ENCODE measurements around the gene COQ4. TPM values are rescaled to one million over a fixed set of nuclear protein-coding genes. Genes with fewer than 3 reads are reported as not detected.

Gene COQ4
- total and polyA plus RNA-seq, 2 experiments from 2014 or later = 35.3 to 37.0 TPM

DNA sequence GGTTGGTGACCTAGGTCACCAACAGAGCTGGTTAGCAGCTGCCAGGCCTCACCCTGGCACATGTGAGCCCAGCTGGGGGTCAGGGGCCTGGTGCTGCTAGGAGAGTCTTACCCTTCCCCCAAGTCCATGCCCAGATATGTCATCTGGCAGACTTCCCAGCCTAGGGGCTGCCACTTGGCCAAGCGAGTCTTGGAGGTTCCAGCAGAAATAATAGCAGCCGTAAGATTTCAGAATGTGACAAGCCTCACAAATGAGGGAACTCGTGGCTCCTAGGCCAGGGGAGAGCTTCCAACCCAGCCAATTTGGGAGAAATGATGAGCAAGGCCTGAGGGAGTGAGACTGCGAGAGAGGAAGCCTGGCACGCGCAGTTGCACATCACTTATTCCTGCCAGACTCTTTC is 59.6 kb downstream of the COQ4 start:
- H3K27me3 ChIP-seq (ENCODE audit: insufficient read depth) = peaks cover 64% of the 10 kb centered on the region
- H3K4me3 ChIP-seq = peak overlapping the region; percentile 46
- H4K20me1 ChIP-seq (replicated peaks; ENCODE audit: insufficient read depth) = peaks cover 13% of the 10 kb centered on the region
- H3K4me3 Mint-ChIP-seq = peak overlapping the region; percentile 61
- no peaks in the 10 kb centered on the region for H3K9me2 ChIP-seq (ENCODE audit: insufficient read depth)
- H3K36me3 ChIP-seq (ENCODE audit: insufficient read depth) = peaks cover 6% of the 10 kb centered on the region; the same call in 1 of the 2 replicates
- H3K79me2 ChIP-seq (replicated peaks; ENCODE audit: insufficient read depth) = peaks cover 13% of the 10 kb centered on the region; the same call in 1 of the 2 replicates
- H3K4me2 ChIP-seq = peak overlapping the region; percentile 77
- TF ChIP-seq CTCF (conservative IDR thresholded peaks at IDR 0.05; ENCODE audit: low read depth in 2 of 2) (no peak), POLR2AphosphoS5 (IDR thresholded peaks at IDR 0.05; ENCODE audit: low read depth) (no peak), JUNB (IDR thresholded peaks at IDR 0.05; ENCODE audit: unreplicated experiment) (no peak), STAT1 (IDR thresholded peaks at IDR 0.05; ENCODE audit: unreplicated experiment) (no peak), ZNF331 (CRISPR knock-in tag; IDR thresholded peaks at IDR 0.05; ENCODE audit: low read depth) (no peak), REST (IDR thresholded peaks at IDR 0.05; ENCODE audit: unreplicated experiment) (no peak), ZNF114 (CRISPR knock-in tag; IDR thresholded peaks at IDR 0.05) (no peak), NANOG (IDR thresholded peaks at IDR 0.05; ENCODE audit: borderline replicate concordance) (no peak), ZNF462 (CRISPR knock-in tag; IDR thresholded peaks at IDR 0.05) (no peak), CREB1 (CRISPR knock-in tag; IDR thresholded peaks at IDR 0.05; ENCODE audit: low read depth) (no peak)
- H3K4me1 Mint-ChIP-seq = peaks cover 55% of the 10 kb centered on the region
- no peak overlapping the region for H2AFZ ChIP-seq
- peaks cover 48% of the 10 kb centered on the region for H3K36me3 Mint-ChIP-seq (ENCODE audit: low read depth)
- H3K4me1 ChIP-seq (ENCODE audit: insufficient read depth) = peaks cover 51% of the 10 kb centered on the region
- H3K9me3 Mint-ChIP-seq = no peaks in the 10 kb centered on the region
- H3K27me3 Mint-ChIP-seq (ENCODE audit: insufficient read depth, low read depth, poor library complexity) = peaks cover 68% of the 10 kb centered on the region
- ATAC-seq (no peak), DNase-seq (ENCODE audit: low spot score) (no peak)
- H3K27ac Mint-ChIP-seq = no peak overlapping the region
- peaks cover 26% of the 10 kb centered on the region for H3F3A ChIP-seq (replicated peaks; ENCODE audit: low read depth)
- H3K27ac ChIP-seq (ENCODE audit: low read depth) = no peak overlapping the region
